Adrenal gland (tissue), 5 donors: ENCODE data around the gene BRAT1.

Source experiments
- POLR2A ChIP-seq, 2 donors: fragments of 450-650 bp; IDR thresholded peaks; one replicate each; pipeline ENCODE4 v1.6.1; 2017; ENCODE audit warnings: antibody characterized with exemption in 2 of 2, mild to moderate bottlenecking in 2 of 2, moderate library complexity in 1 of 2
- TF ChIP-seq, protein P1 (sequence below), 6 experiments: fragments of 450-650 bp in 4 of 6; fragments of 200-600 bp in 2 of 6; sonication (generic) in 1 of 6; IDR thresholded peaks; 1 replicate in 5 of 6; 2 replicates in 1 of 6; pipeline versions ENCODE4 v1.5.1 to v1.8.0; 2016 to 2021; ENCODE audit warnings: antibody characterized with exemption in 6 of 6, mild to moderate bottlenecking in 2 of 6, moderate library complexity in 1 of 6
- donor health status: DM: no; HTN: no; CAD: no.

DNA sequence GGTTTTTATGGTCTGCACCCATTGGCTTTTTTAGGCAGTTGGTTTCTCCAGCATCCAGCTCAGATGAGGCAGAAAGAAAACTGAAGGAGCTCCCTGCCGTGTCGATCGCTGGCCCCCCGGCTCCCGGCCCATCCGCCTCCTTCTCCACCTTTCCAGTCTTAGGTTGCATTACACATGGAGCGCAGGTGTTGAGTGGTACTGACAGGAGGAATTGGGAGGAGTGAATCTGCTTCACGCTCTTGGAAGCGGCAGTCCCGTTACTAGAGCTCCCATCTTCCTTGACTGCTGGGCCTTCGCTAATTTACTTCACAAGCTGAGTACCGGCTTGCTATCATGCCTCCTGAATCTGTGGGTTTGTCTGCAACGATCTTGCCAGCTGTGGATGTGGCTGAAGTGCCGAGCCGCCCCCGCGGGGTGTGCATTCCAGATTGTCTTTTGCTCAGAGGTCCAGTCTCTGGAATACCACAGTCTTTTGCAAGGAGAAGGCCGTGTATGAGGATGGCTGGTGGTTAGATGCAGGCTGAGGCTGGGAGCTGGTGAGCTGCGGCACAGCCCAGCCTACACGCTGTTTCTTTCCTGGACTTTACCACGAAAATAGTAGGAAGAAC, 20.5 kb upstream of the BRAT1 start:
- TF ChIP-seq, protein P1, sequence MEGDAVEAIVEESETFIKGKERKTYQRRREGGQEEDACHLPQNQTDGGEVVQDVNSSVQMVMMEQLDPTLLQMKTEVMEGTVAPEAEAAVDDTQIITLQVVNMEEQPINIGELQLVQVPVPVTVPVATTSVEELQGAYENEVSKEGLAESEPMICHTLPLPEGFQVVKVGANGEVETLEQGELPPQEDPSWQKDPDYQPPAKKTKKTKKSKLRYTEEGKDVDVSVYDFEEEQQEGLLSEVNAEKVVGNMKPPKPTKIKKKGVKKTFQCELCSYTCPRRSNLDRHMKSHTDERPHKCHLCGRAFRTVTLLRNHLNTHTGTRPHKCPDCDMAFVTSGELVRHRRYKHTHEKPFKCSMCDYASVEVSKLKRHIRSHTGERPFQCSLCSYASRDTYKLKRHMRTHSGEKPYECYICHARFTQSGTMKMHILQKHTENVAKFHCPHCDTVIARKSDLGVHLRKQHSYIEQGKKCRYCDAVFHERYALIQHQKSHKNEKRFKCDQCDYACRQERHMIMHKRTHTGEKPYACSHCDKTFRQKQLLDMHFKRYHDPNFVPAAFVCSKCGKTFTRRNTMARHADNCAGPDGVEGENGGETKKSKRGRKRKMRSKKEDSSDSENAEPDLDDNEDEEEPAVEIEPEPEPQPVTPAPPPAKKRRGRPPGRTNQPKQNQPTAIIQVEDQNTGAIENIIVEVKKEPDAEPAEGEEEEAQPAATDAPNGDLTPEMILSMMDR (IDR thresholded peaks at IDR 0.05), result no peak
- no peak for TF ChIP-seq POLR2A (IDR thresholded peaks at IDR 0.05)
